GM08714 (cell line): Measurements from ENCODE around the gene JPH3.

Experiments
- H3K4me3 ChIP-seq: fragments of 200-500 bp; sonication (Bioruptor generic); 2 replicates; pipeline ENCODE4 v1.5.1; 2014; ENCODE audit warnings: mild to moderate bottlenecking, low read length, inconsistent platforms
- ZNF274 ChIP-seq: IDR thresholded peaks from 2 replicates; pipeline ENCODE4 v1.6.1; 2012; ENCODE audit warnings: mild to moderate bottlenecking, low read depth, low read length

The JPH3 gene

DNA sequence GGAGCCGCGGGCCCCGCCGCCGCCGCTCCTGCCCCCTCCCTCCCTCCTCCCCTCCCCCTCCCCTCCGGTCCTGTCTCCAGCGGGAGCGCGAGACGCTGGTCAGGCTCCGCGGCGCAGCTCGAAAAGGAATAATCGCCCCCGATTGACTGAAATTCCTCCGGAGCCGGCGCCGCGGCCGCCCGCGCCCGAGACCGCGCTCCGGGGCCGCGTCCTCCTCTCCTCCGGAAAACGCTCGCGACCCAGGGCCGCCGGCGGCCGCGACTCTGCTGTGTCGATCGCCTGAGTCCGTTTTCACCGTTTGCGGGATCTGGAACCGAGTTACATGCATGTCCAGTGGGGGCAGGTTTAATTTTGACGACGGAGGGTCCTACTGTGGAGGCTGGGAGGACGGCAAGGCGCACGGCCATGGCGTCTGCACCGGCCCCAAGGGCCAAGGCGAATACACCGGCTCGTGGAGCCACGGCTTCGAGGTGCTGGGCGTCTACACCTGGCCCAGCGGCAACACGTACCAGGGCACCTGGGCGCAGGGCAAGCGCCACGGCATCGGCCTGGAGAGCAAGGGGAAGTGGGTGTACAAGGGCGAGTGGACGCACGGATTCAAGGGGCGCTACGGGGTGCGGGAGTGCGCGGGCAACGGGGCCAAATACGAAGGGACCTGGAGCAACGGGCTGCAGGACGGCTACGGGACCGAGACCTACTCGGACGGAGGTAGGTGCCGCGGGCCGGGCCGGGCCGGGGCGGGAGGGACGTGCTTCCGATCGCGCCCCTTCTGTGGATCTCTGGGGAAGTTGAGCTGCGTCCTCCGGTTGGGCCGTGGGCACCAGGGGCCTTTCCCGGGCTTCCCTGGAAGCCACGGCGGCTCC, 744 bp downstream of the JPH3 start:
- no peak for TF ChIP-seq ZNF274
- no peak overlapping the region for H3K4me3 ChIP-seq

DNA sequence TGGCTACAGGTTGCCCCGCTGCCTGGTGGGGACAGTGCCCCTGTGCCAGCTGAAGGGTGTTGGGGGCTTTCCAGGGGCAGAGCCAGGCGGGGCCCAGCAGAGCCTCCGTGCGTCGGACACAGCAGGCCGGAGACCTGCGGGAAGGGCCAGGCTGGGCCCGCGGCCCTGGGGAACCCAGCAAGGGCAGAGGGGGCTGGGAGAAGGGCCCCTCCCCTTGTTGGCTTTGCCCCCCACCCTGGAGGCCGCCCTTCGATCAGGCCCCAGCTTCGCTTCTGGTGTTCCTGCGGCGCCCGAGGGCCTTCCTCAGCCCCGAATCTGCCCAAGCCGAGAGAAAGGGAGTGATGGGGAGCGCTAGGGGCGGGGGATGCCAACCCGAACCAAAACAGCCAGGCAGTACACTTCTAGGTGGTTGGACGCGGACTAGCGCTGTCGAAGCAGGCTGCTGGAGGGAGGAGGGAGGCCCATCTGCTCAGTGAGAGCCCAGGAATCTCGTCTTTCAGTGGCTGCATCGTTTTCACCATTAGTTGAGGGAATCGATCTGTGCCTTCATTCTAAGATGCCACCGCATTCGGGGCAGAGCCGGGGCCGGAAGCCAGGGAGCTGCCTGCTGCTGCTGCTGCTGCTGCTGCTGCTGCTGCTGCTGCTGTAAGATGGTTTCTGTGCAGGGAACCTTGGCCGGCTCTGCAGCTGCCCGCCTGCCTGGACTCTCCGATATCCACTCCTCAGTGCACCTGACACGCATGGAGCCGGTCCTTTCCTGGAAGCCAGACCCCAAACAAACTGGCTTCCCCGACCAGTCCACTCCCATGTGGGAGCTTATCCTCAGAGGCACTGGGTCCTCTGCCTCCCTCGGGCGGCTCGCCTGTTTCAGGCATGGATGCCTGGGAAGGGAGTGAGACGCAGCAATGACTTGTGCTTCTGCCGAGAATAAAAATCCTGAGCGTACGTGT, 1.7 kb downstream of the JPH3 start:
- H3K4me3 ChIP-seq: no peak overlapping the region
- TF ChIP-seq ZNF274: no peak

DNA sequence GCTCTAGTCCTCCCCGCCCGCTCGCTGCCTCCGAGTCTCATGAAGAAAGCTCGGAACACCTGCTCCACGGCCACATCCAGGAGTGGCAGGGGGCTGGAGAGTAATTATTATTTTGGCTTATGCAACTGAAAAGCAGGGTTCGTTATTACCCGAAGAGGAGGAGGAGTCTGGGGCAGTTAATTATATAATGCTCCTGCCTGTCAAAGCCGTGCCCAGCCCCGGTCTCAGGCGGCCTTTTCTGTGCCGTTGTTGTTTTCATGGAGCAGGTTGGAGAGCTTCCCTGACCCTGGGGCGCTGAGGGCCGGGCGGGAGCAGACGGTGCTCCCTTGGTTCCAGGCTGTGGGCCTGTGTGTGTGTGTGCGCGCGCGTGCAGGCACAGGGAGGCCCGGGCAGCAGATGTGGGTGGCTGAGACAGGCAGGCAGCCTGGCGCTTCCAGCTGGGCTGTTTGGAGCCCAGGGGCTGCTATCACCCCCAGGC, 2.4 kb downstream of the JPH3 start:
- TF ChIP-seq ZNF274: no peak

DNA sequence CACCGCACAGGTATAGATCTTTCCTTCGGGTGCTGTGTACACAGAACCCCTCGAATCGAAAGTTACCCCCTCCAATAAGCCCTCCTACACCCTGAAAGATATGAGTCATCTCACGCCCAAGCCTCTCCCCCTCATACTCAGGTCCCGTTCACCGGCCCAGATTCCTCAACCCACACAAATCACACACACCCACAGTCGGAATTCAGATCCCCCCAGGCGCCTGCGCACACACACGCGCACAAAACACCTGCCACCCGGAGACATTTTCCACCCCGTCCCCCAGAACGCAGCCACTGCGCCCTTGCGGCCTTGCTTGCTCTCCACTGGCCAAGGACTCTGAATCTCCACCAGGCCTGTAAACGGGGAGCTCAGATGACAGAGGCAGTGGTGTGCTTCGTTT, 4.9 kb downstream of the JPH3 start:
- TF ChIP-seq ZNF274: no peak
- H3K4me3 ChIP-seq: no peak overlapping the region

More for the DNA sequence above, 2.4 kb downstream of the JPH3 start:
- no peak overlapping the region for H3K4me3 ChIP-seq

DNA sequence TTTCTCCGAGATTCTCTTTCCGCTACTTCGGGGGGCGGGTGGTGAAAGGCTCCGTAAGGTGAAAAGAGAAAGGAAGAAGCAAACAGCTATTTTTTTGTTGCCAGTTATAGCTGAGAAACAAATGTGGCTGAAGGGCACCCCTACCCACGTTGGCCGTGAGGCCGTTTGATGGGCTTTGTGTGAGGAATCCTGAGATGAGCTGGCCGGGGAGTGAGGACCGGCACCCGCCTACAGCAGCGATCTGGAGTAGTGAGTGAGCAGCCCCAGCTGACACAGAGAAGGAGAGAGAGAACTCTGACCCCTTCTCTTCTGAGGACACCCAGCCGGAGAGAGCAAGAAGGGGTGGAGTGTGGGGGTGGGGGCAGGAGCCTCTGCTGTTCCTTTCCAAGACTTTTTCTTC, 5.6 kb downstream of the JPH3 start:
- H3K4me3 ChIP-seq: no peak overlapping the region
- no peak for TF ChIP-seq ZNF274

DNA sequence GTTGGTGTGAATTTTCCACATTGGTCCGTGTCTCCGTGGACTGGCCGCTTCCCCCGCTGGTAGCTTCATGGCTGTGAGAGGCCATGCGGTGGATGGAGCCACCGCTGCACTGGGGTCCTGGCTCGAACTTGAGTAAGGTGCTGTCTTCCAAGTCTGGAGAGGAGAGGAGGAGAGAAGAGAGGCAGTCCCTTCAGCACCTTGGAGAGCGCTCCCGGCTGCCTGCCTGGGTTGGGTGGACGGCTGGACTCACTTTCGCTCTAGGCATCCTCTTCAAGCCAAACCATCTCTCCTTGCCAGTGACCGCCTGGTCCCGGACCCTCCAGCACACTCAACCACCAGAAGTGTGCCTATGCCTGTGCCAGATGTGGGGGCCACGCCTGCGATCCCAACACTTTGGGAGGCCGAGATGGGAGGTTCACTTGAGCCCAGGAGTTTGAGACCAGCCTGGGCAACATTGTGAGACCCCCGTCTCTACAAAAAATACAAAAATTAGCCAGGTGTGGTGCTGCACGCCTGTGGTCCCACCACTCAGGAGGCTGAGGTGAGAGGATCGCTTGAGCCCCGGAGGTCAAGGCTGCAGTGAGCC, 6.2 kb downstream of the JPH3 start:
- no peak overlapping the region for H3K4me3 ChIP-seq
- TF ChIP-seq ZNF274: no peak

DNA sequence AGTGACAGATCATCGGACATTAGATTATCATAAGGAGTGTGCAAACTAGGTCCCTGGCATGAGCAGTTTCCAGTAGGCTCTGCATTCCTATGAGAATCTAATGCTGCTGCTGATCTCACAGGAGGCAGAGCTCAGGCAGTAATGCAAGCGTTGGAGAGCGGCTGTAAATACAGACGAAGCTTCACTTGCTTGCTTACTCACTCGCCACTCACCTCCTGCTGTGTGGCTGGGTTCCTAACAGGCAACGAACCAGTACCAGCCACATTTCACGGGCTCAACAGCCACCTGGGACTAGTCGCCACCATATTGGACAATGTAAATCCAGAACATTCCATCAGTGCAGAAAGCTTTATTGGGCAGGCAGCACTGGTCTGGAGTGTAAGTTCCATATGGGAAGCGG, 7.7 kb downstream of the JPH3 start:
- TF ChIP-seq ZNF274: no peak
- H3K4me3 ChIP-seq: no peak overlapping the region

DNA sequence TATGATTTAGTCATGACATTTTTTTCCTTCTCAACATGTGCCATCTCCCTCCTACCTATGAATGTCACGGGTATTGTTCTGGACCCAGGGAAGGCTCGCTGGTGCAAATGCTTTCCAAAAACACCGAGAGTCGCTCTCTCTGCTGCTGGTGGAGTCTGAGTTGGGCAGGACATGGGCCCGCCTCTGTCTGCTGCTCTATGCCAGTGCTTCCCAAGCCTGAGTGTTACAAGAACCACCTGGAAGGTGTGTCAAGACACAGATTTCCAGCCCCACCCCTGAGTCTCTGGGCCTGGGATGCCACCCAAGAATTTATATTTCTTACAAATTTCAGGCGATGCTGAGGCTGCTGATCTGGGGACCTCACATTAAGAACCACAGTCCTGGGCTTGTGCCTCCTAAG, 9.1 kb downstream of the JPH3 start:
- no peak for TF ChIP-seq ZNF274

DNA sequence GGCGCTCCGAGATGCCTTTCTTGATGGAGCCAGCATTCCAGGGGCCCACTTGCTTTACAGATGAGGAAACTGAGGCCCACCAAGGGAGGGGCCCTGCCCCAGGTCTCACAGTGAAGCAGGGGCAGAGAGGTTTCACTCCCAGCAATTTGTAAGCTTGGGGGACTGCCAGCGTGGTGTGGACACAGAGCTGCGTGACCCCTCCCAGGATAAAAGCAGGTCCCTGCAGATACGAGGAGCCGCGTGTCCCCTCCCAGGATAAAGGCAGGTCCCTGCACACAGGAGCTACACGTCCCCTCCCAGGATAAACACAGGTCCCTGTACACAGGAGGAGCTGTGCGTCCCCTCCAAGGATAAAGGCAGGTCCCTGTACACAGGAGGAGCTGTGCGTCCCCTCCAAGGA, 11.7 kb downstream of the JPH3 start:
- no peak for TF ChIP-seq ZNF274
- no peak overlapping the region for H3K4me3 ChIP-seq

More for the DNA sequence above, 9.1 kb downstream of the JPH3 start:
- H3K4me3 ChIP-seq: no peak overlapping the region

DNA sequence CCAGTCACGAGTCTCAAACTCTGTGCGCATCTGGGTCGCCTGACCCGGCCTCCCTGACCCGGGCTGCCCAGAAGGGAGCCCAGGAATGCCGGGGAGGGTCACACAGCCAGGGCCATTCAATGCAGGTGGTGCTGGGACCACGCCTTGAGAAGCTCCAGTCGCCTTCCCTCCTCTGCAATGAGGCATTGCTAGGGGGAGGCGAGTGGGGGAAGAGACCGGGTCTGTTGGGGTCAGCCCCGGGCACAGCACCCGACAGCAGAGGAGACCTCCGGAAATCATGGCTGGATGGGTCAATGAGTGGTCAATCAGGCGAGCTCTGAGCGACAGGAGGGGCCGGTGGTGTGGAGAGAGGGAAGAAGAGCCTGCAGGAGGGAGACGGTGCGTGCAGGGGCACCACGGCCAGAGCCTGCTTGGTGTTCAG, 13.3 kb downstream of the JPH3 start:
- no peak for TF ChIP-seq ZNF274
- H3K4me3 ChIP-seq: no peak overlapping the region

DNA sequence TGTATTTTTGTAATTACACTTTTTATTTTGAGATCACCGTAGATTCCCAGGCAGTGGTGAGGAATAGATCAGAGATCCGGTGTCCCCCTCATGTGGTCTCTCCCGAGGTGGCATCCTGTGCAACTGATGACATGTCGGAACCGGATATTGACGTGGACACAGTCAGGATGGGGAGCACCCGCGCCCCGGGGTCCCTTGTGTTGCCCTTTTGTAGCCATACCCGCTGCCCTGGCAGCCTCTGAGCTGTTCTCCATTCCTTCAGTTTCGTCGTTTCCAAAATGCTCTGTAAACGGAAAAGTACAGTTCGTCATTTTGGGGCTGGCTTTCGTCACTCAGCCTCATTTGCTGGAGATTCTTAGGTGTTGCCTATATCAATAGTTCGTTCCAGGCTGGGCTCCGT, 14.2 kb downstream of the JPH3 start:
- no peak for TF ChIP-seq ZNF274
- H3K4me3 ChIP-seq: no peak overlapping the region

DNA sequence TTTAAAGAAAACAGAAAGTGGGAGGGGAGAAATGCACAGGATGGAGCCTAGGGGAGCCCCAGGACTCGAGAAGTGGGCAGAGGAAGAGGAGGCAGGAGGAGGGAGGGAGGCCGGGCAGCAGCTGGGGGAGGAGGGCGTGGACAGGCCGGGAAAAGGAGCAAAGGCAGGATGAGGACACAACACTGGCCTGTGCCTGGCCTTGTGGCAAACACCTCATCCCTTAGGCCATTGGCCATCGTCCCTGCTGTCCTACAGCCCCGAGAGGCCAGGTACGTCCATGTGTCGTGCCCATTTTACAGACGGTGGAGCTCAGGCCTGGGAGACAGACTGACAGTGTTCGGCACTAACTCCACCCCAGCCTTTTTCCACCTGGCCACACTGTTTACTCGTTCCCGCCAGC, 15.9 kb downstream of the JPH3 start:
- H3K4me3 ChIP-seq: no peak overlapping the region
- TF ChIP-seq ZNF274: no peak

DNA sequence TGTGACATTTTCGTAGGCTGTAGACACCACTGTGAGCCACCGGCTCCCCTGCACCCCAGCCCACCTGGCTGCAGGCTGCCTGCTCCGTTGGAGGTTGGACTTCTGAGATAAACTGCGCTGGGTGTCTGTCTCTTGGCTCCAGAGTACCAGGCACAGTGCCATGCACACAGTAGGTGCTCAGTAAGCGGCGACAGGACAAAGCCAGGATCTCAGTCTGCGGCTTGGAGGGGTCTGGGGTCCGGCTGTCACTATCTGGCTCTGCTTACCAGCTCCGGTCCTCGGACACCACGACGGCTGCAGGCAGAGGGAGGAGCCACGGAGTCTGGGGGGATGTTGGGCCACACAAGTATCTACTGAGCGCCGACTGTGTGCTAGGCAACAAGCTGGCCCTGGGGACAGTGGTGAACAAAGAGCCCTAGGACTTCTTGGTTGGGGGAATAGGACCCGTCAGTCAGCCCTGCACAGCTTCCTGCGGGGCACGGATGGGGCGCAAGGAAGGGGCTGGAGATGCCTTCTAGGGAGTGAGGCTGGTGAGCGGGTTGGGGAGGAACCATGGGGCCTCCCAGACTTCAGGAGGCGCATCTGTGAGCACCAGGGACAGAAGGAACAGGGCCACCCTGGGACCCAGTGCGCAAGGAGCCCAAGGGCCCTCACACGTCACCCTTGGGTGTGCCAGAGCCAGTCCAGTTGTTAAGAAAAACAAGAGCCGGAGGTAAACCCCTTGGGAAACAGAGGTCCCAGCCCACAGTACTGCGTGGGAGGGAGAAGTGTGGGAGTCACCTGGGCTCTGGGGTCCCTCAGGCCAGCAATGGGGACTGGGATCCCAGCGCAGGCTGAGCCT, 17.3 kb downstream of the JPH3 start:
- no peak overlapping the region for H3K4me3 ChIP-seq
- no peak for TF ChIP-seq ZNF274

DNA sequence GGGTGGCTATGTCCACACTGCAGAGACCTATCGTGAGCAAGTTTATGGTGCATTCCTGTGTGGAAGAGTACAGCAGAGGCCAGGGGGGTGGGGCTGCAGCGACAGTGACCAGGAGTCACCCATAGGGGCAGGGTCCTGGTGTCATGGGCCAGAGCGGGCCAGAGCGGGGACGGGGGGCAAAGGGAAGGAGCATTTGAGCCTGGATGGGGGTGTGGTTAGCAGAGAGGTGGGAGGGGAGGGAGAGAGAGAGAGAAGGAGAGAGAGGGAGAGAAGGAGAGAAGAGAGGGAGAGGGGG, 17.8 kb downstream of the JPH3 start:
- TF ChIP-seq ZNF274: no peak
- H3K4me3 ChIP-seq: no peak overlapping the region
